Ishikawa (cell line): ENCODE results near the gene CCDC175.

Source experiments
- CEBPB ChIP-seq: IDR thresholded peaks from 2 replicates; pipeline ENCODE4 v1.6.1; 2012
- CREB1 ChIP-seq: IDR thresholded peaks from 2 replicates; pipeline ENCODE4 v1.6.1; 2012; ENCODE audit warnings: low read depth
- EGR1 ChIP-seq: IDR thresholded peaks from 2 replicates; pipeline ENCODE4 v1.6.1; 2012
- EP300 ChIP-seq: IDR thresholded peaks from 2 replicates; pipeline ENCODE4 v1.6.1; 2012; ENCODE audit warnings: borderline replicate concordance
- FOXM1 ChIP-seq: IDR thresholded peaks from 2 replicates; pipeline ENCODE4 v1.6.1; 2012; ENCODE audit warnings: low read depth, borderline replicate concordance
- MAX ChIP-seq: IDR thresholded peaks from 2 replicates; pipeline ENCODE4 v1.6.1; 2012
- NFIC ChIP-seq: IDR thresholded peaks from 2 replicates; pipeline ENCODE4 v1.6.1; 2012
- RAD21 ChIP-seq: IDR thresholded peaks from 2 replicates; pipeline ENCODE4 v1.6.1; 2012; ENCODE audit warnings: low read depth
- REST ChIP-seq: IDR thresholded peaks from 2 replicates; pipeline ENCODE4 v1.6.1; 2012; ENCODE audit warnings: low read depth, mild to moderate bottlenecking
- TAF1 ChIP-seq: IDR thresholded peaks from 2 replicates; pipeline ENCODE4 v1.6.1; 2012; ENCODE audit warnings: low read depth, mild to moderate bottlenecking
- TCF12 ChIP-seq: IDR thresholded peaks from 2 replicates; pipeline ENCODE4 v1.6.1; 2012; ENCODE audit warnings: low read depth
- TEAD4 ChIP-seq: IDR thresholded peaks from 2 replicates; pipeline ENCODE4 v1.6.1; 2012
- USF1 ChIP-seq: IDR thresholded peaks from 2 replicates; pipeline ENCODE4 v1.6.1; 2012
- YY1 ChIP-seq: IDR thresholded peaks from 2 replicates; pipeline ENCODE4 v1.6.1; 2012; ENCODE audit warnings: low read depth
- ZBTB7A ChIP-seq: IDR thresholded peaks from 2 replicates; pipeline ENCODE4 v1.6.1; 2012; ENCODE audit warnings: low read depth

Gene CCDC175

GRCh38 chr14:59541731-59542130 is 34.9 kb downstream of the CCDC175 start:
- TF ChIP-seq TAF1 (no peak), TCF12 (no peak), FOXM1 (no peak), CREB1 (no peak), REST (no peak), YY1 (no peak), RAD21 (no peak)

DNA sequence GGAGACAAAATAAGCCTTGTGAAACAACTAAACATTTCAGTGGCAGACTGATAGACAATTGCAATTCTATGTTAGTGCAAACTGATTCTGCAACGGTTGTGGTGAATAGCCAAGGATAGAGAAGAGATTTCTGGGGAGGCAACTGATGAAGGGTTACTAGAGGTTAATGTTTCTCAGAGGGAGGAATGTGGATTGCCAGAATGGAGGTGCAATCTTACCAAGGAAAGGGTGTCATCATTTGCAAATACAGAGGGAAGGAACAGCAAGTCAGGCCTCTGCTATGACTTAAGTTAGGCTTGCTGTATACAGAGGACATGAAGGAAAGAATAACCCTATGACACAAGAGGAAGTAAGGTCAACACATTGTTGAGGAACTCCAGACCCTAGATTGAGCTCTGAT is 35.8 kb downstream of the CCDC175 start:
- TF ChIP-seq ZBTB7A (no peak), FOXM1 (no peak), TCF12 (no peak), YY1 (no peak), TAF1 (no peak), CEBPB (no peak)

DNA sequence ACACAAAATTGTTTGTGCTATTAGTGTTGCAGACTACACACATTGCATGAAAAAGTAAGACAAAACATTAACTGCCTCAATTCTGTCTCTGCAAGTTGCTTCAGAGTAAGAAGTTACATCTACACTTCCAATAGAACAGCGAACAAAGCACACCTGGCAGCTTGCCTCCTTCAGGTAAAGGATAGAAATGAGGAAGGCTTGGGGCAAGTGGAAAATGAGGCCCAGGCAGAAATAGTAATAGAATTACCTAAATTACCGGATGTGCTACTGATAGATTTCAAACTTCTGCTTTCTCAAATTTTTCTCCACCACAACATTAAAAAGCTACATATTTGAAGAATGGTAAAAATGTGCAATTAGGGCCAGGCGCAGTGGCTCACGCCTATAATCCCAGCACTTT is 37.7 kb downstream of the CCDC175 start:
- no peak for TF ChIP-seq RAD21
- TF ChIP-seq MAX: no peak
- TF ChIP-seq CREB1: no peak
- no peak for TF ChIP-seq ZBTB7A
- no peak for TF ChIP-seq REST
- no peak for TF ChIP-seq YY1
- TF ChIP-seq USF1: no peak
- TF ChIP-seq CEBPB: no peak
- no peak for TF ChIP-seq EP300

GRCh38 chr14:59537476-59537875 is 39.1 kb downstream of the CCDC175 start:
- TF ChIP-seq ZBTB7A: no peak
- TF ChIP-seq REST: no peak
- no peak for TF ChIP-seq MAX
- no peak for TF ChIP-seq EGR1
- no peak for TF ChIP-seq CEBPB
- TF ChIP-seq EP300: no peak

DNA sequence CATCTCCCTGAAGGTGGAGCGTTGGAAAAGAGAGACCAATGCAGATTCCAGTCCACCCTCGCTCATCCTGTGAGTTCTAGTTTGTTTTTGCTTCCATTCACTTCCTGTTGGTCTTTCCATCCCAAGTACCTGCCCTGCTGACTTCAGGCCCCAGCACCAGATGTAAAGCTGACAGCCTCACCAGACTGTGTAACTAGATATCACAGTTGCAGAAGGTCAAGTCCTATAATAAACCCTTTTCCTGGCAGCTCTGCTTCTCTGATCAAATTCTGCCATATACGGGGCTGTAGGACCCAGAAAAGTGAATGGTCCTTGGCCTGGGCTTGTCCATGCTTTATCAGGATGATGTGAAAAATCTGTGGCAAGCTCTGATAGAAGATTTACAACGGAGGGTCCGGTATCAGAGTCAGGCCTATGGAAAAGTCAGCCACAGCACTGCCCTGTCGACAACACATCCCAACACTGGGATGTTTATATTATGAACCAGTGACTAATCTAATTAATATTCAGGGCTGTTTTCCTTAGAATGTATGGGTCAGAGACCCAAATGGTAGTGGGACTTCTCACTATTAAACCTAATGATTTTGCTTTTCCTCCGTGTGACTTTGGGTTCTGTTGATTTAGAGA is 42.1 kb downstream of the CCDC175 start:
- TF ChIP-seq TEAD4 (no peak), EGR1 (no peak), CEBPB (no peak), FOXM1 (no peak)

DNA sequence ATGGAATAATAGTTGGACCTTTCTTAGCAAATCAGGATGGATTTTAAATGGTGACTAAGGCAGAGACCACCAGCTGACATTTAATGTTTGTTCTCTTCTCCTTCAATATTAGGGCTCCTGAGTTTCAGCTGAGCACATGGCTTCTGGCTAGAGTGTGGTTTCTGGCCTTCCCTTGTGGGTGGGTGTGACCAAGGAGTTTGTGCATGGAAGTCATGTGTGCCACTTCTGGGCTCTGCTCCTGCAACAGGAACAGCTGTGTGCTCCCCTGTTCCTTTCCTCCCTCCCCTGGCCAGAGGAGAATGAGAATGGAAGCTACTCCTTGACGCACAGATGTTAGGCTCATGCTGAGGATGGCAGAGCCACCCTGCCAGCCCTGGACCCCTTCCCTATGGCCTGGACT is 44.2 kb downstream of the CCDC175 start:
- TF ChIP-seq ZBTB7A: no peak
- TF ChIP-seq MAX: no peak
- no peak for TF ChIP-seq CEBPB
- no peak for TF ChIP-seq REST
- no peak for TF ChIP-seq YY1
- TF ChIP-seq RAD21: no peak
- TF ChIP-seq EGR1: no peak
- TF ChIP-seq NFIC: no peak
- TF ChIP-seq USF1: no peak
- TF ChIP-seq CREB1: no peak
- no peak for TF ChIP-seq TCF12
